GM19395 (cell line): Measurements from ENCODE around the gene RTL1.

ENCODE experiments used
- ATAC-seq: cut with Tn5 transposase; IDR thresholded peaks from one replicate; pipeline ENCODE4 v1.9.1; 2021; ENCODE audit warnings: mild to moderate bottlenecking, moderate library complexity; ENCODE audit not compliant: unreplicated experiment

RTL1 gene

DNA sequence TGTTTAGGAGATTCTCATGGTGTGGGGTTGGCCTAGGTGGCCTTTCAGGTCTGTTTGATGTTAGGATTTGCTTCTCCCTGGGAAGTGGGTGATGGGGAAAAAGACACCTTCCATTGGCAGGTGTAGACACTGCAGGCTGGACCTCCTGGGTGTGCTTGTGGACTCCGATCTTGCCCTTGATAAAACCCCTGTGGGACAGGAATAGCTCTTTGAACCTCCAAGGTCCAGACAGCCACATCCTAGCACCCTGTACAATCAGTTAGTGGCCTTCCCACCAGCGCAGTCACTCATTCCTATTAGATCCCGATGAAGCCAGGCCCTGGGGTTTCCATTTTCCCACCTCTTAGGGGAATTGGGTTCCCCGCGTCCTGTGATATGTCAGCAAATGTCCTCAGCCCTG lies 49.1 kb downstream of the RTL1 start:
- ATAC-seq, result no peak

DNA sequence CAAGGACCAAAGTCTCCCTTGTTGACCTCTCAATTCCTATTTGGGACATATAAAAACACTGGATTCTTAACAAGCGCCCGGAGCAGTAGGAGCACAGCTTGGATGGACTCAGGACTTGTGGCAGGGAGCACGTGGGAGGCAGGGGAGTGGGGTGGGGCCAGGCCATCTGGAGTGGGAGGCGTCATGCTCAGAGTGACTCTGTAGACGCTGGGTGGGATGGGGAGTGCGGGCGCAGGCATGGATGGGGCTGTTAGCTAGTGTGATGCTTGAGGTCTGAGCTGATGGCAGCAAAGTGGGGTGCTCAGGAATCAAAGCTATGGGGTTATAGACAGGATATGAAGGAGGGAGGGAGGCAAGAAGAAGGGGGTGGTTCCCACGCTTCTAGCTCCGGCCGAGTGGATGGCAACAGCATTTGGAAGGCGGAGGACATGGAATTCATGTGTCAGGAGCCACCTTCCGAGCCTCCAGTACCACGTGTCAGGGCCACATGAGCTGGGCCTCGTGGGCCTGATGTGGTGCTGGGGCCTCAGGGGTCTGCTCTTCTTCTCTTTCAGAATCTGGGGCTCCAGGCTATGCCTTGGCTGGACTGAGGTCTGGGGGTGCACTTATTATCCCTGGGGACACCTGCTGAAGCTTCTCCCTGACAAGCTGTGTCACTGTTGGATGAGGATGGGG lies 51.4 kb downstream of the RTL1 start:
- no peak for ATAC-seq

DNA sequence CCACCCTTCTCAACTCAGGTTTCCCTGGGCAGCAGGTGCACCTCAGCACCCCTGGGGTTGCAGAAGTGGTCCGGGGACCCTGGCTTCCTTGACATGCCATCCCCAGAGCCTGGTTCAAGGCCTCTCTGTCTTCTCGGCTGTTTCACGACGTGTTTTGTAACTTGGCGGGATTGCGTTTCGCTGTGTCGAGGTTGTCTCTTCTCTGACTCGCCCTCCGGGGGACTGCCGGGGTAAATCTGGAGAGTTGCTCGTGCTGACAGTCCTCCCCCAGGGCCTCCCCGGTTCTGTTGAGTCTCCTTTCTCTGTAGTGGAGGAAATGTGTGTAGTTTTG lies 52.0 kb downstream of the RTL1 start:
- ATAC-seq, result no peak

DNA sequence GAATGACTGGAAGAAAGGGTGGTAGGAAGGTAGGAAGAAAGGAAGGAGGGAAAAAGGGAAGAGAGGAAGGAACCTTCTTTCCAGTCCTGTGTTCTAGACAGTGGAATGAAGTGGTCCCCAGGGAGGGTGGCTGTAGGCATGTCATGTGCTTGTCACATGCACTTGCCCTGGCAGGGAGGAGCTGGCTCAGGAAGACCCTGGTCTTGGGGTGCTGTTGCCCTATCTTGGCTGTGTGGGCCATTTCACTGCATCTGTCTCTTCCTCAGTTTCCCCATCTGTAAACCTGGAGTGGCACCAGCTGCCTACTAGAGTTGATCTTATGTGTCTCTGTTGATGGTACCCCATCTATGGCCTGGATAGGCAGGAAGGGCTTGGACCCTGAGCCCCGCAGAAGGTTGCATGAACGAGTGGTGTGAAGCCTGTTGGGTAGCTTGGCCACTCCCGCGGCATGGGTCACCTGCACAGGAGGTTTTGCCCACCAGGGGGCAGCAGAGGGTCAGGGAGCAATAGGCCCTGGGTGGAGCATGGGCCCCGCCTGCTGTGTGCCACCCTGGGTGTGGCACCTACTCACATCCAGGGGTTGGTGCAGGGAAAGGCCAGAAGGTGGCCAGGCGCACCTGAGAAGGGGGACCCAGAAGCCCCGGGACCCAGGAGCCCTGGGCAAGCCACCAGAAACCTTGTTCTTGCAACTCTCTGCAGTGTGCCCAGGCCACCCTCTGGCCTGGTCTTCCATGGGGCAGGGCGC lies 52.5 kb downstream of the RTL1 start:
- no peak for ATAC-seq

DNA sequence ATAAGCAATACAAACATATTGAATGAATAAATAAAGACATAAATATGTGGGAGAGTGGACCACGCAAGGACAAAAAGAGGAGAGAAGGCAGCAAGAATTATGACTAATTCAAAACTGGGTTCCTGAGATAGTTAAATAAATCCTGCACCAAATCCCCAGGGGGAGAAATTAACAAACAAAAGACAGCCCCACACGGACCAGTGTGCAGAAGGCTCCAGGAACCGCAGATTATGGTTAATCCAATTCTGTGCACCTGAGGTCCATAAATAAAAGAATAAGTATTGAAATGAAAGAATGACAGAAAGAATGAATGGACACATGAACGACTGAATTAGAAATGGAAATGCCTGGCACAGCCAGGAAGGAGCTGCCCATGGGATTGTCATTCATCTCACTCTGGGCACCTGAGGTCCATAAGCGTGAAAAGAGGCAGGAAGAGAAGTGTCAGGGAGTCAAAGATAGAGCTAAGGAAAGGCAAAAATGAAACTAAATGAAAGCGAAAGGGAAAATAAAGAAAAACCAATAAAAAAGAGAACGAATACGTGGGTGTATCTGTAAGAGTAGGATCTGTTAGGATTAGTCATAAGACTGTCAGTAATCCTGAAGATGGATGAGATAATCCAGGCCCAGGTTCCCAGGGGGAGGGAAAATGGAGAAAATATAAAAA lies 54.3 kb downstream of the RTL1 start:
- no peak for ATAC-seq

DNA sequence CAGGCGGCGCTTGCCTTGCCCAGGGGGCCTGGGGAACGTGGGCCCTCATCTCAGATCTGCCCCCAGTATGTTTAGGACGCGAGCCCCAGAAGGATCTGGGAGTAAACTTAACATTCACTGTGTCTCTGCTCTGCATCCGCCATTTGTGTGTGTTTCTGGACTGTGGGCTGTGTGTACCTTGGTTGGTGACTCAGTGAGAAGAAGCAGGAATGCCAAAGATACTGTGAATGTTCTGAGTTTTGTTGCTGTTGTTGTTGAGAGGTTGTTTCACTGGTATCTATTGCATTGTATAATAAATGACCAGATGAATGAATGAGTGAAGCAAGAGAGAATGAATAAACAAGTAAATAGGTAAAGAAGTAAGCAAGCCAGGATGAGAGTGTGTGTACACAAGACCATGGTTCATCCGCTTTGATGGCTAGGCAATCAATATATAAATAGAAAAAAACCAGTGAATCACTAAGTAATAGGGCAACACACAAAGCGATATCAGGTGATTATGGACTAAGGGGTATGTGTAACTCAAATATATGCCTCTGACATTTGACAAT lies 57.1 kb downstream of the RTL1 start:
- ATAC-seq, result no peak

DNA sequence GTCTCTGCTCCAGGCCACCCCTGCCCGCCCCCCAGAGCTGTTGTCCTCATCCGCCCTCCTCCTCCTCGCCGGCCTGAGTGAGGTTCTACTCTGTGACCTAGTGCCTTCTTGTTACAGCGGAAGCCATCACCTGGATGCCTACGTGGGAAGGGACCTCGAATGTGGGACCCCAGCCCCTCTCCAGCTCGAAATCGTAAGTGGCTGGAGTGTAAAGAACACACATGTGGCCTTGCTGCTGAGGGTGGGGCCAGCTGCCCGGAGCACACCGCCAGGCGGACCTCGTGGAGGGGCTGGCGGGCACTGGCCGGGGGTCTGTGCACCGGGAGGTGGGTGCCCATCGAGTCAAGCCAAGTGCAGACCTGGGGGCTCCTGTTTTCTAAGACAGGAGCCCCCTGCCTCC lies 58.2 kb downstream of the RTL1 start:
- no peak for ATAC-seq

DNA sequence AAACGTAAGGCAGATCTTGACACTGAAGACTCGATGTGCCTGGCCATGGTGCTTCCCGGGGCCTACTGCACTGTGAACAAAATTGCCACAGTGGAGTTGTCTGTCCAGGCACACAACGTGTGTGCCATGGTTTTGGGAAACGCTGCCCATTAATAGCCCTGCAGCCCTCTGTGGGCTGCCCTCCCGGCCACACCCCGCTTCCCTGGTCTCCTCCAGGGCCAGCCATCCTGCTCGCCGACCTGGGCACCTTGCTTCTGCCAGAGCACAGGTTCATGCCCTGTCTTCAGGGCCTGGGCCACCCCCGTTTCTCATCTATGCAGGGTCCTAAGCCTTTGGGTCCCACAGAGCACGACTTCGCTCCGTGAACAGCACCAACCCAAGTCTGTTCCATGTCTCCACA lies 58.7 kb downstream of the RTL1 start:
- no peak for ATAC-seq

DNA sequence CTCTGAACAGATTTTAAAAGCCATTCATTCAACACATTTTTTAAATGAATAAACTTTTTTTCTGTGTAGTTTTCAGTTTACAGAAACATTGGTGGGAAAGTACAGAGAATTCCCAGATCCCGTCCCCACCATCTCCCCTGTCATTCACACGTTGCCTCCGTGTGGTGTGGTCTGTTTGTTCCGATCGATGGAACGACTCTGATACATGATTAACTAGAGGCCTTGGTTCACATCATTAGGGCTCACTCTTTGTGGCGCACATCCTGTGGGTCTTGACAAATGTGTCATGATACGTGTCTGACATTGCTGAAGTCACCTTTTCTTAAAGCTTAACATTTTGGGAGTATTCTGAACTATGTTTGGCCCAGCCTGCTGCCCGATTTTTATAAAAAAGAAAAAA lies 59.1 kb downstream of the RTL1 start:
- no peak for ATAC-seq

DNA sequence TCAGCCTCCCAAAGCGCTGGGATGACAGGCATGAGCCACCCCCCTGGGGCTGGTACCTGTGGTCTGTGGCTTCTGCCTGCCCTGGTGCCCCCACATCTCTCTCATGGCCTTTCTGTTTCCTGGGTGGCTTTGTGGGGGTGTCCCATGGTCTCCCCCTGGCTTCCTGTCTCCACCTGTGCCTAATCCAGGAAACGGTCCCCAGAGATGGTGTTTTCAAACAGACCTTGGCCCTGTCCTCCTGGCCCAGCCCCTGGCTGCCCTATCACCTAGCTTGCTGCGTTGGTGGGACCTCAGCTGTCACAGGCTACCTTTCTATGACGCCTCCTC lies 59.5 kb downstream of the RTL1 start:
- no peak for ATAC-seq

DNA sequence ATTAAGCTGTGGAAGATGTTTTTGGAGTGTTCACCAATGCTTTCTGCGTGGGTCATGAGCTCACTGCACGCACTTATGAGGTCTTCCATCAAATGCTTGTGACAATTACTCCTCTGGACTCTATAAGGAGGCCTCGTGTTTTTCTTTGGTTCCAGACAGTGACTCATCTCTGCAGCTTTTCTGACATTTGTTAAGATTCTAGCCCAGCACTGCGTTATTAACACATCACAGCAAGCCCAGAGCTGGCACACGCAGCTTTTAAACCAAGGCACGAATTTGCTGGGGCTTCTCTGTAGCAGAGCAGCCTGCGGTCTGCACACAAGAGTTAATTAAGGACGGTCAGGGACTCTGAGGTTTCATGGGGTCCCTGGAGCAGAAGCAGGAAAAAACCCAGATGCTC lies 60.7 kb downstream of the RTL1 start:
- ATAC-seq, result no peak

DNA sequence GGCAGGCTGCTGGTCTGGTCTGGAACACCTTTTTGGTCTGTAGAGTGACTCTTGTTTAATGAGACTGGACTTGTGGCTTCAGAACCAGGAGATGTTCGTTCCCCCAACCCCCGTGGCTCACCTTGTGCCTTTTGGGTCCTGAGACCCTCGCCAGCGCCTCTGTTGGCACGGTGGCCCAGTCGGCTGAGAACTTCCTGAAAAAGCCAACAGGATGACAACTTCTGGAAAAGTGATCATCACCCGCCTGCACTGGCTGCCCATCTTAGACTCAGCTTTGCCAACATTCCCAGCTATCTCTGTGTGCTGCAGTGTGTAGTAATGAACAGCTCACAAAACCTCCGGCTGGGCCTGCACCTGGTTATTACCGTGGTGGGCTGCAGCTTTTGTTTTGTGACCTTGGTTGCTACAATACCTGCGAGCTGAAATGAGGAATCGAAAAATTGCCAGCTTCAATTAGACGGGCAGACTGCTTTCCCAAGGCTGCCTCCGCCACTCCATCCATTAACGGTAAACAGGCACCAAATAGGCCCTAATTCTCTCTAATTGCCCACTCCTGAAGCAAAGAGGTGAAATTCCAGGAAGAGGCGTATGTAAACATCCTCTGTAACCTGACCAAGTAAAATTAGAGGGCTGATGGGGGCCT lies 61.6 kb downstream of the RTL1 start:
- no peak for ATAC-seq

DNA sequence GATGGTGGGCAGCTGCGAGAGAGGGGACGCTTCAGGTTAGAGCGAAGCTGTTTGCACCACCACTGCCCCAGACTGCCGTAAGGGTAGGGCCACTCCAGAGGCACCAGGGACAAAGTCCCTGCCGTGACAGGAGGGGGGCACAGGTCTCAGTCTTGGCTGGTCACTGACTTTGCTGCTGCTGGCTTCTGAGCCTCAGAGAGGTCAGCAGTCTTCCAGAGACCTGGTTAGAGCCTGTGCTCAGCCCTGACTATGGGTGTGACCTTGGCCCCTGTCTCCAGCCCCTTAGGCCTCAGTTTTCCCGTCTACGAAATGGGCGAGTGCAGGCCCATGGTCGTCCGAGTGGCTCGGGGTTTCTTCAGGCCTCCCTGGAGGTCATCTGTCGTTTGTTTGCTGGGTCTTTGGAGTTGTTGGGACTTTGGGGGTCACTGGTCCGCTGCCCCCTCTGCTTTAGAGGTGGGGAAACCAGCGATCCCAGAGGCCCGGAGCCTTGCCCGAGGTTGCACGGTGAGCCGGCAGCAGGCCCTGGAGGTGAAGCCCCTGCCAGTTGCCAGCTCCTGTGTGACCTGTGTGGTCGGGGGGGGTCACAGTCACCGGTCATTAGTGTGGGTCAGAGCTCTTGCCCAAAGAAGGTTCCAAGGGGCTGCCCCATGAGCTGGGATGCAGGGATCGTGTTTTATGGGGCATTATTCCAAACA lies 62.3 kb downstream of the RTL1 start:
- ATAC-seq, result no peak

DNA sequence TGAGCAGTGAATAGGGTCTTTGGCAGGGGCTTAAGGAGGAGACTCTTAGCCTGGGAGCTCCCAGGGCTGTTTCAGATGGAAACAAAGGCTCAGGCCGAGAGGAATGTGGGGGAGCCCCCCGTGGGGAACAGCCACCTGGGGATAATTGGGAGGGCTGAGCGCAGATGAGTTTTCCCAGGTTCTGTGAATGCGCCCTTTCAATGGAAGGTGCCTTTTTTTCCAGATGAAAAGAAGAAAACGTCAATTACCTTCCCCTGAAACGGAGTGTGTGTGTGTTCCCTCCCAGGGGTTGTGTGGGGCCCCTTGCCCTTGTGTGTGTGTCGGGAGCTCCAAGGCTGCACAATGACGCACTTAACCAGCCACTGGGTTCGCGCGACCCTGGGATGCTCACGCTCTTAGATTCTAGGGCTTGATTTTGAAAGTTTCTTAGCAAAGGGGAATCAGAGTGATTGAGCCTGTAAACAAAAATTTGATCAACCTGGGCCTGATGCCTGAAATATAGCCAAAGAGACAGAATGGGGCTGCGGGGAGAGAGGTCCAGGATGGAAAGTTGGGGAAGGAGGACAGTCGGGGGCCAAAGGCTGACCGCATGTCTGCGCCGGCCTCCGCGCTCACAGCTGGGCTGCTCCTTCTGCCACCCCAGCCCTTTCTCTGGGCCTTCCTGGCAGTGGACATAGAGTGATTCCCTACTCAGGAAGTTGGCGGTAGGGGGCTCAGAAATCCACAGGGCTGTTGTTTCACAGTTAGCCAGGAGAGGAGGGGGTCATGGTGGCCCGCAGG lies 63.0 kb downstream of the RTL1 start:
- no peak for ATAC-seq

DNA sequence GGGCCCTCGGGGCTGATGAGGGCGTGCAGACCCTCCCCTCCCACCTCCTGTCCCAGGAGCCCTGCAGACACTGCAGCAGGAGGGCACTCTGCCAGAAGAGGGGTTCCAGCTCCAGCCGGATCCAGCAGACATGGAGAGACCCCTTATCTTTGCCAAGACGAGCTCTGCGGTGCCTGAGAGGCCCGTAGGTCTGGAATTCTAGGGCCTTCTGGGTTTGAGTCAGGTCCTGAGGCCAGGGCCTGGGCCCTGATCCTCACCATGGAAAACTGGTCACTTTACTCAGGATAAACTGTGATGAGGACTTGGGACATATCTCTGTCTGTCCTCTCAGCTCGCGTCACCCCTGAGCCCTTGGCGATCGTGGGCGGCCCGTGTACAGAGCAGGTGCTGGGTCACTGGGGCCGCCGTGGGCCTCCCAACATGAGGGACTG lies 63.8 kb downstream of the RTL1 start:
- no peak for ATAC-seq

DNA sequence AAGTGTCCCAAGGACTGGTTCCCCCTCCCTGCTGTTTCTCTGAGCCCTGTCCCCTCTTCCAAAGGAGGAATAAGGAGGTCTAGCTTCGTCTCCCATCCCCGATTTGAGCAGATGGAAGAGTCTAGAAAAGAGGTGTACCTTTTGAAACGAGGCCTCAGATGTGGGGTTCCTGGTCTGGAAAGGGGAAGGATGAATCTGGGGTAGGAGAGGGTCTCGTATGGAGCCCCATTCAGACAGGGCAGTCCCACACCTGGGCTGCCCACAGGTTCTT lies 64.3 kb downstream of the RTL1 start:
- ATAC-seq, result no peak

DNA sequence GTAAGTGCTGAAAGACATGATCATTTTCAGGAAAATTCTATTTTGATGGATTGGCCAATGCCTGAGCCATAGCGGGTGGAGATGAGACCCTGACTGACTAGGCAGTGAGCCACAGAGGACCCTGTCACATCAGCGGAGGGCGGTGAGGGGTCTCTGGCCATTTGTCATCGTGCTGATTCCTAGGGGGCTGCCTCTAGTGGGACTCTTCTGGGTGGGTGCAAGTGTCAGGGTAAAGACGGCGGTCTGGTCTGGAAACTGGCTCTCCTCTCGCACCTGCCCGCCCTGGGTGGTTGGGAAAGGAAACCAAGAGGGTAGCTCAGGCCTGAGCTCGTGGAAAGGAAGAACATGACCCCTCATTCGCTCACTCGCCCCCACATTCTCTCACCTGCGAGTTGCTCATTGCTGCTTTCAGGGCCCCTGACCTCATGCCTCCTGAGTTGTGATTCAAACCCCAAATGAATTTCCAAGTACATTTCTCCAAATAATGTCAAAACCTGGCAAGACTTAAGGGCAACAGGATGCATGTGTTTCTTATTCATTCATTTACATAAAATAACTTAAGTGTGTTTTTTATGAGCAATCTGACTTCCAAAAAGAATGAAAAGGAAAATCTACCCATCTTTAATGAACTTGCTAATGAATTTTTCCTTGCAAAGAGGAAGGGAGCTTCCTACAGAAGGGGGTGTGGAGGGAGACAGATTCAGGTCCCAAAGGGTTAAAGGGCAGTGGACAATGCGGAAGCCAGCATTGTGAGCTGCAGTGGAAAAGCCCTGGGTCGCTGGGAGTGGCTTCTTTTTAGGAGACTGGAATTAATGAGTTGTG lies 64.8 kb downstream of the RTL1 start:
- no peak for ATAC-seq

DNA sequence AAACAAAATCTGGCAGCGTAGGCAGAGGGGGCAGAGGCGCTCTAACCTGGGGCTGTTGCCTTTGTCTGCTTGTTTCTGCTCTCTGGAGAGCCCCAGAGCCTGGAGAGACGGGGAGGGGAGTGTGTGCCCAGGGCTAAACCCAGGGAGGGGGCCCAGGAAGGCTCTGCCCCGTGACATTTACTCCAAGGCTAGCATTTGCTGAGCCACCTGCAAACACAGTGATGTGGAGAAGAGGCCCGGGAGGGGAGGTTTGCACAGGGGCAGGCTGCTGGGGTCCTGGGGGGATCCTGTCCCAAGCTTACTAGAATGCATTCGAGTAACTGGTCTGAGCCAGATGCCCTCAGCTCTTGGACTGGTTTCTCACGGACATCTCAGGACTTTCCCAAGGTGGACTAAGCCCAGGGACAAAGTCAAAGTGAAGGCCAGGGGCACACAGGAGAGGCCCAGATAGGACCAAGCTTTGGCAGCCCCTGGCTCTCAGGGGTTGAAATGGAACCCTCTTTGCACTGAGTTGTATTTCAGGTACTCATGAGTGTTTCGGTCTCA lies 65.6 kb downstream of the RTL1 start:
- ATAC-seq, result no peak
